ENCODE results near the gene TBX10. TPM values are rescaled to one million over a fixed set of nuclear protein-coding genes. Genes with fewer than 3 reads are reported as not detected.
A peak's percentile ranks its signal among the peaks of the same experiment; 100 is the strongest.

Gene TBX10
- total RNA-seq, 2 donors from 2014 or later = not detected

DNA sequence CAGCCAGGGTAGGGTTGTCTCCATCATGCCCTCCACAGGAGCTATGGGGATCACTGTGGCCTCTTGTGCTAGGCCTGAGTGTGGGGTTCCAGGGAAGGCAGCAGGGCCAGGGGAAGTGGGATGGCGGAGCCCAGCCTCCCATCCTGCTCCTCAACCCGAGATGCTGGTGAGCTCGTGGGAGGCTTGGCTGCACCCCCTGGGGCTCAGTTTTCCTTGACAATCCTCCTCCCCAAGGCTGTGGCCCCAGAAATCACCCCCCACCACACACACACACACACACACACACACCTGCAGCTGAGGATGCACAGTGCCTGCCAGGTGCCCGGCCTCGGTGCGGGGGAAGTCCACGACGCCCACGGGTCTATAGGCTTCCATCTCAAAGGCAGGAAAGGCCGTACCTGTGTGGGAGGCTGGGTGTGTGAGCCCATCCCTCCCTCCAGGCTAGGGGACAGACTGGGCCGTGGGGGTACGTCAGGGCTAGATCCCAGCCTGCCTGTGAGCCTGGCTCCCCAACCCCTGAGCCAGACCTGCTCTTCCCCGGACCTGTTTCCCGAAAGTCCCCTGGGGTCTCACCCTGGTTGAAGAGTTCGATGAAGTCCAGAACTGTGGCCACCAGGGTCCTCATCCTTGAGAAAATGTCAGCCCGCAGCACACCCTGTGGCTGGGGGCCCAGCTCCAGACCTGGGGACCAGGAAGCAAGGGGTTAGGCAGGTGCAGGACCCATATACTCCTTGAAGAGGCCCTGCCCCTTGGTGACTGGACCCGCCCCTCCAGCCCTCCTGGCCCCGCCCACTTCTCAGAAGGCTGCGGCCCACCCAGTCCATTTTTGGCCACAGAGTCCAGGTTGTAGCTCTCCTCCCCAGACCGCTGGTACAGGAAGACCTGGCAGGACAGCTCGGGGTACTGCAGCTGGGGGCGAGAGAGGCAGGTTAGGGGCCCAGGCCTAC lies 5.2 kb upstream of the TBX10 start:
- peak; percentile 60 for DNase-seq
- H3K4me1 Mint-ChIP-seq = no peaks in the 10 kb centered on the region
- H3K27ac Mint-ChIP-seq = no peak overlapping the region
- Histone ChIP-seq H3K9ac (ENCODE audit: extremely low read depth, low read length, poor library complexity, severe bottlenecking) (no peak overlapping the region), H3K4me1 (ENCODE audit: control insufficient read depth, insufficient read depth, low read length) (no peaks in the 10 kb centered on the region), H3K27me3 (ENCODE audit: control insufficient read depth, insufficient read depth, low read length, poor library complexity, severe bottlenecking) (peaks cover 5% of the 10 kb centered on the region), H3K27ac (ENCODE audit: low read depth, low read length) (no peak overlapping the region), H3K4me3 (ENCODE audit: low read length) (no peak overlapping the region), H3K36me3 (ENCODE audit: control insufficient read depth, insufficient read depth, low read length) (no peaks in the 10 kb centered on the region), H3K9me3 (ENCODE audit: control insufficient read depth, low read length) (no peaks in the 10 kb centered on the region)
- WGBS, 2 experiments (ENCODE audit: insufficient coverage in 1 of 2, insufficient read length in 1 of 2) = 93 to 100% methylated on average over 9 to 22 of the region's 22 CpGs
- no peaks in the 10 kb centered on the region for H3K36me3 Mint-ChIP-seq (ENCODE audit: low read depth)
- no peak overlapping the region for H3K4me3 Mint-ChIP-seq
- H3K27me3 Mint-ChIP-seq (ENCODE audit: insufficient read depth) = peaks cover 27% of the 10 kb centered on the region
- H3K9me3 Mint-ChIP-seq = peaks cover 3% of the 10 kb centered on the region
- TF ChIP-seq, protein P1, sequence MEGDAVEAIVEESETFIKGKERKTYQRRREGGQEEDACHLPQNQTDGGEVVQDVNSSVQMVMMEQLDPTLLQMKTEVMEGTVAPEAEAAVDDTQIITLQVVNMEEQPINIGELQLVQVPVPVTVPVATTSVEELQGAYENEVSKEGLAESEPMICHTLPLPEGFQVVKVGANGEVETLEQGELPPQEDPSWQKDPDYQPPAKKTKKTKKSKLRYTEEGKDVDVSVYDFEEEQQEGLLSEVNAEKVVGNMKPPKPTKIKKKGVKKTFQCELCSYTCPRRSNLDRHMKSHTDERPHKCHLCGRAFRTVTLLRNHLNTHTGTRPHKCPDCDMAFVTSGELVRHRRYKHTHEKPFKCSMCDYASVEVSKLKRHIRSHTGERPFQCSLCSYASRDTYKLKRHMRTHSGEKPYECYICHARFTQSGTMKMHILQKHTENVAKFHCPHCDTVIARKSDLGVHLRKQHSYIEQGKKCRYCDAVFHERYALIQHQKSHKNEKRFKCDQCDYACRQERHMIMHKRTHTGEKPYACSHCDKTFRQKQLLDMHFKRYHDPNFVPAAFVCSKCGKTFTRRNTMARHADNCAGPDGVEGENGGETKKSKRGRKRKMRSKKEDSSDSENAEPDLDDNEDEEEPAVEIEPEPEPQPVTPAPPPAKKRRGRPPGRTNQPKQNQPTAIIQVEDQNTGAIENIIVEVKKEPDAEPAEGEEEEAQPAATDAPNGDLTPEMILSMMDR (conservative IDR thresholded peaks at IDR 0.05) = no peak

DNA sequence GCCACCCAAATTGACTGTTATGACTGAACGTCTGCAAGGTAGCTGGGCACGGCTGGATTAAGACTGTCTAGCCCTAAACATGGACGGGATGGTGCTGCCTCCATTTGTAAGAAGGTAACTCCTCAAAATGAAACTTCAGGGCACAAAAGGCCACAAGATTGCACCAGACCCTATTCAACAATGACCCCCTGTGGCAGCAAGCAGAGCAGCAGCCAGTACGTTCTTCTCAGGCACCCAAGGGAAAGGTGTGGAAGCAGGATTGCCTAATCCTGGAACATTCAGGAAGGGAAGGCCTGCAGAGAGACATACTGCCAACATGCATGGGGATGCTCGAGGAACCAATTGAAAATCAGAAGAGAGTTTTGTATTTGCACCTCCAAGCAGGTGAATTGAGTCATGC lies 4.5 kb upstream of the TBX10 start:
- Histone ChIP-seq H3K9me3 (ENCODE audit: control insufficient read depth, low read length) (no peaks in the 10 kb centered on the region), H3K4me1 (ENCODE audit: control insufficient read depth, insufficient read depth, low read length) (no peaks in the 10 kb centered on the region), H3K27me3 (ENCODE audit: control insufficient read depth, insufficient read depth, low read length, poor library complexity, severe bottlenecking) (peaks cover 5% of the 10 kb centered on the region), H3K9ac (ENCODE audit: extremely low read depth, low read length, poor library complexity, severe bottlenecking) (no peak overlapping the region), H3K36me3 (ENCODE audit: control insufficient read depth, insufficient read depth, low read length) (no peaks in the 10 kb centered on the region), H3K27ac (ENCODE audit: low read depth, low read length) (no peak overlapping the region), H3K4me3 (ENCODE audit: low read length) (no peak overlapping the region)
- TF ChIP-seq, protein P1 (conservative IDR thresholded peaks at IDR 0.05) = peak; percentile 72
- no peaks in the 10 kb centered on the region for H3K4me1 Mint-ChIP-seq
- H3K4me3 Mint-ChIP-seq = no peak overlapping the region
- WGBS, 2 experiments (ENCODE audit: insufficient coverage in 1 of 2, insufficient read length in 1 of 2) = 80 to 87% methylated on average over 5 of the region's 5 CpGs
- no peaks in the 10 kb centered on the region for H3K36me3 Mint-ChIP-seq (ENCODE audit: low read depth)
- peaks cover 27% of the 10 kb centered on the region for H3K27me3 Mint-ChIP-seq (ENCODE audit: insufficient read depth)
- H3K27ac Mint-ChIP-seq = no peak overlapping the region
- peak; percentile 69 for DNase-seq
- peaks cover 3% of the 10 kb centered on the region for H3K9me3 Mint-ChIP-seq

DNA sequence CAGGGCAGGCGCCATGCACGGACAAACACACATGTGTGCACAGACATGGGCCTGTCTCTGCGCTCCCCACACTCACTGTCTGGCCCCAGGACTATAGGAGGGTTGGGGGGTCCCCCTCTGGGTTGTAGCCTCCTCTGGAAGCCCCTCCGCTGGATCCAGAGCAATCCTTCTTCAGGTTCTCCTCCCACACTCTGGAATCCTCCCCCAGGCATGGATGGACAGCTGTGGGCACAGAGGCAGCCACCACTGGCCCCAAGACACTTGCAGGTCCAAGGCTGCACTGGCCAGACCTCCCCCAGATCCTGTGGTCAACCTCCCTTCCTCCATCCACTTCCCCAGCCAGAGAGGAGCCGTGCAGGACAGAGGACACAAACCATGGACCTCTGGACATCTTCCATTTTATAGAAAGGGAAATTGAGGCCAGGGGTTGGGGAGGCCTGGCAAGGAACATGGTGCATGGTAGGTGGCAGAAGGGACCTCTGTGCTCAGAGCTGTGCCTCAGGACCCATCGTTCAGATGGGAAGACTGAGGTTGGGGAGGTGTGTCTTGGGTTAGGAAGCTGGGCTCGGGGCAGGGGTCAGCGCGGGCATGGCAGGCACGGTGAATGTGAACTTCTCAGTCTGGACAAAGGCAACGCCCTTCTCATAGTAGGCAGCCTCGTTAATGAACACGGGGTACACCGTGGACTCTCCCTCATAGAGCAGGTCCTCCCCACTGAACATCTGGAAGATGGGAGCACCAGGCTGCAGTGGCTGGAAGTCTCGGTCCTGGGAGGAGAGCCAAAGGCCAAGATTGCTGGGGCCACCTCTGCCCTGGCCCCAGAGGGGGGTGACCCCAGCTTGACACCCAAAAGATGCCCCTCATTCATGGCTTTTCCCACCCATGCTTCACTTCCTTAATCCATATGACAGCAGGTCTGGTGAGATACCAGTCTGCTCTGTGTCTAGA lies 2.9 kb upstream of the TBX10 start:
- WGBS, 2 experiments (ENCODE audit: insufficient coverage in 1 of 2, insufficient read length in 1 of 2) = 93 to 95% methylated on average over 12 to 15 of the region's 15 CpGs
- H3K4me3 Mint-ChIP-seq = no peak overlapping the region
- Histone ChIP-seq H3K4me1 (ENCODE audit: control insufficient read depth, insufficient read depth, low read length) (no peaks in the 10 kb centered on the region), H3K36me3 (ENCODE audit: control insufficient read depth, insufficient read depth, low read length) (no peaks in the 10 kb centered on the region), H3K9me3 (ENCODE audit: control insufficient read depth, low read length) (no peaks in the 10 kb centered on the region), H3K27ac (ENCODE audit: low read depth, low read length) (no peak overlapping the region), H3K4me3 (ENCODE audit: low read length) (no peak overlapping the region), H3K9ac (ENCODE audit: extremely low read depth, low read length, poor library complexity, severe bottlenecking) (no peak overlapping the region), H3K27me3 (ENCODE audit: control insufficient read depth, insufficient read depth, low read length, poor library complexity, severe bottlenecking) (peaks cover 5% of the 10 kb centered on the region)
- no peaks in the 10 kb centered on the region for H3K4me1 Mint-ChIP-seq
- H3K27me3 Mint-ChIP-seq (ENCODE audit: insufficient read depth) = peaks cover 27% of the 10 kb centered on the region
- H3K9me3 Mint-ChIP-seq = peaks cover 3% of the 10 kb centered on the region
- DNase-seq = no peak
- H3K36me3 Mint-ChIP-seq (ENCODE audit: low read depth) = no peaks in the 10 kb centered on the region
- TF ChIP-seq, protein P1 (conservative IDR thresholded peaks at IDR 0.05) = no peak
- no peak overlapping the region for H3K27ac Mint-ChIP-seq

All from endodermal cell (in vitro differentiated cells).